Measurements from ENCODE around the gene DYSF.
"Not testable (repeated sequence)": the region's sequence is repeated elsewhere in the genome, so short reads cannot be mapped to it uniquely, and the experiment has no call there.

The DYSF gene

DNA sequence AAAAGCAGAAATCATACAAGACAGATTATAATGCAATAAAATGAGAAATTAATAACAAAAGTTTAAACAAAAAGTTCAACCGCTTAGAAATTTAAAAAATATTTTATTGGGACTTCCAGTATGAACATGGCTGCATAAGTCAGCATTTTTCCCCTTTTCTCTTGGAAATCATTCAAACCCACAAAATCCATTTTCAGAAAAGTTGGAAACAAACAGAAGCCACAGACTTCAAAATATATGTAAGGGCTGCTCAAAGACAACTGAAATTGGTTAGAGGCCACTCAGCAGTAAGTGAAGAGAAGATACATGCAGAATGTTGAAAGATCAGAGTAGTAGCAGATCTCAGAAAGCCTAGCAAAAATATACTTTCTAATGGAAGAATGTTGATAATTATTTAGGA is 194.0 kb downstream of the DYSF start:
- DNase-seq (ENCODE audit: low spot score) = no peak

DNA sequence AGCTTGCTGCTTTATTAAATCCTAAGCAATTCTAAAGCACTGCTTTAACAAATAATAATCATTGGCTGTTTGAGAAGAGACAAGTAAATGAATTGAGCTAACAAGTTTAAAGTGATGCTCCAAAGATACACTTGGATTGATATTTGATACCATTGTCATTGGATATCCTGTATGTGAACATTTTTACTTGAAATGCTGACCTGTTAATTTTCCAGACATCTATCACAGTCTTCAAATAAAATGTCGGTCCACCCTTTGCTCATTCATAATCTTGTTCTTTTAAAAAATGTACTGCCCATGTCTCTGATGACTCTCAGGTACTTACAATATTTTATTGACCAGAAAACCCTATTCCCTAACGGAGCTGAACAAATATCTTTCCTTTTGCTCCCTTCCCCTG is 202.1 kb downstream of the DYSF start:
- DNase-seq (ENCODE audit: low spot score) = no peak

DNA sequence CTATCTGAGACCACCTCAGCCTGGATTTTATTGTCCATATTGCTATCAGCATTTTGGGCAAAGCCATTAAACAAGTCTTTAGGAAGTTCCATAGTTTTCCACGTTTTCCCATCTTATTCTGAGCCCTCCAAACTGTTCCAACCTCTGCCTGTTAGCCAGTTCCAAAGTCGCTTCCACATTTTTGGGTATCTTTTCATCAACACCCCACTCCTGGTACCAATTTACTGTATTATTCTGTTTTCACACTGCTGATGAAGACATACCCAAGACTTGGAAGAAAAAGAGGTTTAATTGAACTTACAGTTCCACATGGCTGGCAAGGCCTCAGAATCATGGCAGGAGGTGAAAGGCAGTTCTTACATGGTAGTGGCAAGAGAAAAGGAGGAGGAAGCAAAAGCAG is 204.9 kb downstream of the DYSF start:
- DNase-seq (ENCODE audit: low spot score) = not testable (repeated sequence)

DNA sequence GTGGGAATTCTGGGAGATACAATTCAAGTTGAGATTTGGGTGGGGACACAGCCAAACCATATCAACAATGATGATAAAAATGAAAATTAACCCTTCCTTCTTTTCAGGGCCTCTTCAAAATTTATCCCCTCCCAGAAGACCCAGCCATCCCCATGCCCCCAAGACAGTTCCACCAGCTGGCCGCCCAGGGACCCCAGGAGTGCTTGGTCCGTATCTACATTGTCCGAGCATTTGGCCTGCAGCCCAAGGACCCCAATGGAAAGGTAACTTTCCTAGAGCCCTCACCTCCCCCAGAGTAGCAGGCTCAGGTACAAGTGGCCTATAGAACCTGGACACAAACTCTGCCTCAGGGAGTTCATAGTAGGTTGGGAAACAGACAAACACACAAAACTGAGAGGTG is 205.4 kb downstream of the DYSF start:
- DNase-seq (ENCODE audit: low spot score) = no peak

DNA sequence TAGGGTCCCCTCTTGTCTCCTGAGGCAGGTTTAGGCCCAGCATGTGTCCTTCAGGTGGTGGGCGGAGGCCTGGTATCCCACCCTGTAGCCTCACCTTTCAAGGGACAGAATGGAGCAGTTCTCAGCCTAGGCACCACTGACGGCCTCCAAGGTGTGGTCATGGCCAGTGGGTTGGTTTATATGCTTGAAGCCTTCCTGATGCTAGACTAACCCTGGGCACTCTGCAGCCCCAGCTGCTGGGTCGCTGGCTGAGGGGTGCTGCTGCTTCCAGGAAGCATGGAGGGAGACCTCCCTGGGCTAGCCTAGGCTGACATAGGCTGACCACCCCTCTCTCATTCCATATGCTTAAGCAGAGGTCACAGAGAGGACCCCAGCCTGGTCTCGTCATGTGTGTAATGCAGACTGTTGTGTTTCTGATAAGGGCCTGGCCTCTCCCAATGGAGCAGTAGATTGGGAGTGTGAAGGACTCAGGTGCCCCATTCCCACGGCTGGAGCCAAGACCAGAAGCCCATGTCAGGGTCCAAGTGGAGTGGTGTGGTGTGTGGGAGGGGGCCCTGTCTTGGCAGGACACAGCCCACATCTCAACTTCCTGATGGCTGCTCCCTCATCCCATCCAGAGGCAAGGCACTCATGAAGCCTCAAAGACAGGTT is 206.6 kb downstream of the DYSF start:
- no peak for DNase-seq (ENCODE audit: low spot score)

DNA sequence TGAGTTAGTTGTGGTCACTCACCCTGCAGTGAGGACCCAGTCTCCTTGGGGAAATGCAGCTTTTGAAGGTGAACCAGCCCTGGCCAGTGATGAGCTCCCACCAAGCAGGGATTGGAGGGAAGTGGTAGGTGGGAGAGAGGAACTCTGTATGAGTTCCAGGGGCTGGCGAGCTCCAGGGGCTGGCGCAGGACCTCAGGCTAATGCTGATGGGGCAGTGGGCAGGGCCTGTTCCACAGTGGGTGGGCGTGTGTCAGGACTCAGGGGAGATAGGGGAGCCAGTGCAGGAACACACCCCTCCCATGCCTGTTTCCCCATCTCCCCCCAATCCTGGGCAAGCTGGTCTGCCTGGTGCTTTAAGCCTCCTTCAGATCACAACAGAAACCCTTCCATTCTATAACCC is 208.4 kb downstream of the DYSF start:
- DNase-seq (ENCODE audit: low spot score) = peak; percentile 4

DNA sequence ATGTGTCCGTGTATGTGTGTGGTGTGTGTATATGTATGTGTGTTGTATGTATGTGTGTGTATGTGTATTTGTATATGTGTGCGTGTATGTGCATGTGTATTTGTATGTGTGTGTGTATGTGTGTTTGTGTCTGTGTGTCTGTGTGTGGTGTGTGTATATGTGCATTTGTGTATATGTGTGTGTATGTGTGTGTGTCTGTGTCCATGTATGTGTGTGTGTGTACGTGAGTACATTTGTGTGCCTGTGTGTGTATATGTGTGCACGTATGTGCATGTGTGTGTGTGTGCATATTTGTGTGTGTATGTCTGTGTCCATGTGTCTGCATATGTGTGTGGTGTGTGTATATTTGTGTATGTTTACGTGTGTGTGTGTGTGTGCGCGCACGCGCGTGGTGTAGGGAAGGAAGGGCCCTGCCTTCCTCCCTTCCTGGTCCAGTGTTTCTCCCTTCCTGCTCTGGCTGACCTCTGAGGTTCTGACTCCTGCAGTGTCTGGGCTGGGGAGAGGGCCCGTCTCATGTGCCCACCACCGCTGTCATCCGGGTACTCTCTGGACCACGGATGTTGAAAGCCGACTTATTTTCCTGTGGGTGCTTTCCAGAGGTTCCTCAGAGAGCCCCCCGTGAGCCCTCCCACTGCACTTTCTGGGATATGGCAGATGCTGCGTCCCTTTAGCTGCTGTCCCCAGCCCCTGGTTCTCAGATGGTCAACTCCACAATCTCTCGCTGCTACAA is 209.5 kb downstream of the DYSF start:
- DNase-seq (ENCODE audit: low spot score) = no peak

DNA sequence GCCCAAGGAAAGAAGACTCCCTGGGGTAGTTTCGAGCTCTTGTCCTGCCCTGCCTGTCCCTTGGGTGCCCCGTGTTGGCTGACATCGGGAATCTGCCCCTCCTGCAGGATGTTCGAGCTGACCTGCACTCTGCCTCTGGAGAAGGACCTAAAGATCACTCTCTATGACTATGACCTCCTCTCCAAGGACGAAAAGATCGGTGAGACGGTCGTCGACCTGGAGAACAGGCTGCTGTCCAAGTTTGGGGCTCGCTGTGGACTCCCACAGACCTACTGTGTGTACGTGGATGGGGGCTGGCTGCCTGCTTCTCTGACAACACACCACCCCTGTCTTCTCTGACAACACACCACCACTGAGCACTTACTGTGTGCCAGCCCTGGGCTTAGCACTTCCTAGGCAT is 210.8 kb downstream of the DYSF start:
- DNase-seq (ENCODE audit: low spot score) = no peak

DNA sequence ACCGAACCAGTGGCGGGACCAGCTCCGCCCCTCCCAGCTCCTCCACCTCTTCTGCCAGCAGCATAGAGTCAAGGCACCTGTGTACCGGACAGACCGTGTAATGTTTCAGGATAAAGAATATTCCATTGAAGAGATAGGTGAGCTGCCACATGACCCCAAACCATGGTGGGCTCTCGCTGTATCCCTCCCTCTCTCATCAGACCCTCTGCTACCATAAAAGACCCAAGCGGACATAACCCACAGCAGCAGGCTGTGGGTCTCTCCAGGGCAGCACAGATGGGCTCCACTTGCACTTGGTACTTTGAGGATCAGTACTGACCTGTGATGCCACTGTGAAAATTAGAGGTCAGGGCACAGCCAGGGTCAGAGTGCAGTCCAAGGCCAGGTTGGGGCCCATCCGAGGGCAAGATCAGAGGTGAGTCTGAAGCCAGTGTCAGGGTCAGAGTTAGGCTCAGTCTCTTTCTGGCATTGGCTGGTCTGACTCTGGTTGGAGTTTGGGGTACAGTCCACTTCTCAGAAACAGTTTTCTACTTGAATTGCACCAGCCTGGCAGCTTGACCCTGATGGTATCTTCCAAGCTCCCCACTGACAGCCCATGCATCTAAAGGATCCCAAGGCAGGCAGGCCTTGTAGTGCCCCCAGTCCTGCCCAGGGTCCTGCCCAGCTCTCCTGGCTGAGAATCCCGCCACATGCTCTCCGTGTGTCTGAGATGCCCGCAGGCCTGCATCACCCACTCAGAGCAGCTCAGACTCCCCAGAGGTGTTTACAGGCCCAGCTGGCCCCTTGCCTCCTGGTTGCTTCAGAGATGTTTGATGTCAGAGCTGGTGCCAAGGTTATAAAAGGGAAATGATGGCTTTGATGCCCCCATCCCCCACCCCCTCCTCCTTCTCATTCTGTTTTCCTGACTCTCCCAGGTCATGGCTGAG is 212.1 kb downstream of the DYSF start:
- DNase-seq (ENCODE audit: low spot score) = peak; percentile 6

DNA sequence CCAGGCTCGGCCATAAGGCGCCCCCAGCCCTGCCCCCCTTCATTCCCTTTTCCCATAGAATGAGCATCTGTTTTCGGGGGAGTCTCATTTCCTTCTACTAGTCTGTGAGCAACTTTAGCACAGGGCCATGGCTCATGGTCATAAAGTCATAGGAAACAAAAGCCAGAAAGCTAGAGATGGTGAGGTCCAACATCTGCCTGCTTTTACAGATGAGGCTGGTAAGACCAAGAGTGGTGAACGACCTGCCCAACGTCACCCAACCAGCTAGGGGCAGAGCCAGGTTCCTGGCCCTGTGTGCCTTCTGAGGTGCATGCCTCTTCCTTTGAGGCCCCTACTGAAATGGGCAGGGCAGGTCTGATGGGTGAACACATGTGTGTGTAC is 212.7 kb downstream of the DYSF start:
- no peak for DNase-seq (ENCODE audit: low spot score)

DNA sequence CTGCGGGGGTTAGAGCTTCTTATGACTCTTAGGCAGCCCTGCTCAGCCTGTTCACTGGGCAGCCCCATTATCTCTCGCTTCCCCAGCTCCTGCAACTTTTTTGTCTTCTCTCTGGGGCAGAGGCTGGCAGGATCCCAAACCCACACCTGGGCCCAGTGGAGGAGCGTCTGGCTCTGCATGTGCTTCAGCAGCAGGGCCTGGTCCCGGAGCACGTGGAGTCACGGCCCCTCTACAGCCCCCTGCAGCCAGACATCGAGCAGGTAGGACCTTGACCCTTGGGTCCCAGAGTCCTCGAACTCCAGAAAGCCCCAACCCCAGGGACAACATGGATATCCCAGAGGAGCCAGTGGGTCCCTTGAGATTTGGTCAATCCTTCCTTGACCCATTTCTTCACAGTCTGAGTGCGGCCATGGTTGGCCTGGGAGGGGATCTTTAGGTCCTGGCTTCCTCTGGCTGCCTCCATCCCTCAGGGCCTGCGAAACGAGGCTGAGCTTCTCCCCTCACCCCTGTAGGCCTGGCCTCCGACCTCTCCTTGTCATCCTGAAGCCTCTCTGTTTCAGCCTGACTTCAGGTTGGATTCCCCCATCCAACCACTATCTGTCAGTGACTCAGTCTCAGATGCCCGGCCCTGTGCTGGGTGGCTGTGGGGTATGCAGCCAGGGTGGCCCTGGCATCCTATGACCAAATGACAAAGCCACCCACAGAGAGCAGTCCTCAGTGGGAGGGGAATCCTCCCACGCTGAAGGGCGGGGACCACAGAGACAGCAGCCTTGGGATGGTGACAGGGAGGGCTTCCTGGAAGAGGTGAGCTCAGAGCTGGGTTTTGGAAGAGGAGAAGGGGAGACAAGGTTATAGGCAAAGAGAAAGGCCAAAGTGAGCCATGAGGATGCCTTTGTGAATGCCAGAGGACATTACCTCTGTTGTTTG is 214.2 kb downstream of the DYSF start:
- DNase-seq (ENCODE audit: low spot score) = peak; percentile 9

DNA sequence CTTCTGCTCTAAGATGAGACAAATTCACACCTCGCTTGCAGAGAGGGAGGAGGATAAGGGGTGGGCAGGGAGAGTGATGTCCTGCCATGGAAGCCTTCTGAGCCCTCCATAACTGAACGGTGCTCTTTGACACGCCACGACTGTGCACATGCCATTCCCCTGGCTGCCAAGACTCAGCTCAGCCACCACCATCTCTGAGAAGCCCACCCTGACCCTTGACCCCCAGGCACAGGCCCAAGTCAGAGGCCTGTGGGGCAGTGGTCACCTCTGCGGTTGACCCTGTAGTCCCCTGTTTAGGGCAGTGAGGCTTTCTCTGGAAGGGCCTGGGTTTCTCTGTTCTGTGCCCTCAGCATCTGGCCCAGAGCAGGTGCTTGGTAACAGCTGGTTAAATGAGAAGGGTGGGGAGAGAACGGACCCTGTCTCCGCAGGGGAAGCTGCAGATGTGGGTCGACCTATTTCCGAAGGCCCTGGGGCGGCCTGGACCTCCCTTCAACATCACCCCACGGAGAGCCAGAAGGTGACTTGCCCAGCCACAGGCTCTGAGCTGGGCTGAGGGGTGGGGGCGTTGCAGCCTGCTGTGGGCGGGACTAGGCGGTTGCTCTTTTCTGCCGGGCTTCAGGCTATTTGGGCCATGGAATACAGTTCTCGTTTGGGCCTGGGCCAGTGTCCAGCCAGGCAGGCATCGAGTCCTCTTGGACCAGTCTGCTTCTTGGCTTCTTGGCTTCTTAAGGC is 215.1 kb downstream of the DYSF start:
- peak; percentile 7 for DNase-seq (ENCODE audit: low spot score)

DNA sequence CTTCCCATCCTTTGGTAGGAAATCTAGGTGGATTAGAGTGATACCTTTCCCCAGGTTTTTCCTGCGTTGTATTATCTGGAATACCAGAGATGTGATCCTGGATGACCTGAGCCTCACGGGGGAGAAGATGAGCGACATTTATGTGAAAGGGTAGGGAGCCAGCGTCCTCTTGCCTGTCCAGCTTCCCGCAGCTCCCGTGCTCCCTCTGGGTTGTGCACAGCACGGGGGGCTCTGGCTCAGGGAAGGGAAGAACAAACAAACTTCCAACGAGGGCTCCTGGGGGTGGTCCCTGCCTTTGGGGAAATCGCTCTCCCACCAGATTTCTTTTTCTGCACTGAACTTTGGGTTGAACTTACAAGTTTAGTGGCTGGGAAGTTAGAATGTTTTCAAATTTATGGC is 215.7 kb downstream of the DYSF start:
- DNase-seq (ENCODE audit: low spot score) = peak; percentile 6

DNA sequence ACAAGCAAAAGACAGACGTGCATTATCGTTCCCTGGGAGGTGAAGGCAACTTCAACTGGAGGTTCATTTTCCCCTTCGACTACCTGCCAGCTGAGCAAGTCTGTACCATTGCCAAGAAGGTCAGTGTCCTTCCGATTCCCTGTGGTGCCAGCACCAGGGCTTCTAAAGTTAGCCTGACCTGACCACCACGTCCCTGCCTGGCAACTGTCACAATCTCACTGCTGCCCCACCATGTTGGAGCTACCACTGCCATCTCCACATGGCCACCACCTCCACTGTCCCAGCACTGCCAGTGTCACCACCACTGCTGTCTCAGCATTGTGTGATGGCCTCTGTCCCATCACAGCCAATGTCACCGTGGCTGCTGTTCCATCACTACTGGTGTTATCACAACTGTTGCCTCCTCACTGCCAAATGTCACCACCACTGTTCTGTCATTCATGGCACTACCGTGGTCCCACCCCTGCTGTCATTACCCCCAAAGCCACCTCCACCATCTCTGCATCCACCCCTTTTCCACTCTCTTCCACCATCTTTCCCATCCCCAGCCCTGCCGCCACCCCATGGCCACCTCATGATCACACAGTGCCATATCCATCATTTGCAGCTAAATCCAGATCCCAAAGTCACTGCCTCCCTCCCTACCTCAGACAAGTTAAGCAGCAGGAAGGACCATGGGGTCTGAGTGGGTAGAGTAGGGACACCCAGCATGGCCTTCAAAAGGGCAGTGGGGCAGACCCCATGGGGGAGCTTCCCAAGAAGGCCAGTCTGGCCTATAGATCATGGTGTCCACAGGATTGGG is 216.5 kb downstream of the DYSF start:
- DNase-seq (ENCODE audit: low spot score) = peak; percentile 5

DNA sequence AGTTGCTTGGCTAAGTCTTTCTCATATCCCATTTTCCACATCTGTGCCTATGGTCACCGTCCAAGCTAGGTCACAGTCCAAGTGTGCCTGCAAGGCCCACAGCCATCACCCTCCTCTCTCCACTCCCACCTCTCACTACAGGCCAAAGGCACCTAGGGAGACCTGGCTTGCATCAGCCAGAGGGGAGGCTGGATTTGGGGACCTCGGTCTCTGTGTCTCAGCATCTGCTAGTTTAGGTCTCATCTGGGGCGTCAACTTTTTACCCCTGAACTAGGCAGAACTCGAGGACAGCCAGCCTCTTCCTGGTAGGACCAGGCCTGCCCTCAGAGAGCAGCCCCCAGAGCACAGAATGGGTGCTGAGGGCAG is 217.1 kb downstream of the DYSF start:
- DNase-seq (ENCODE audit: low spot score) = peak; percentile 3

DNA sequence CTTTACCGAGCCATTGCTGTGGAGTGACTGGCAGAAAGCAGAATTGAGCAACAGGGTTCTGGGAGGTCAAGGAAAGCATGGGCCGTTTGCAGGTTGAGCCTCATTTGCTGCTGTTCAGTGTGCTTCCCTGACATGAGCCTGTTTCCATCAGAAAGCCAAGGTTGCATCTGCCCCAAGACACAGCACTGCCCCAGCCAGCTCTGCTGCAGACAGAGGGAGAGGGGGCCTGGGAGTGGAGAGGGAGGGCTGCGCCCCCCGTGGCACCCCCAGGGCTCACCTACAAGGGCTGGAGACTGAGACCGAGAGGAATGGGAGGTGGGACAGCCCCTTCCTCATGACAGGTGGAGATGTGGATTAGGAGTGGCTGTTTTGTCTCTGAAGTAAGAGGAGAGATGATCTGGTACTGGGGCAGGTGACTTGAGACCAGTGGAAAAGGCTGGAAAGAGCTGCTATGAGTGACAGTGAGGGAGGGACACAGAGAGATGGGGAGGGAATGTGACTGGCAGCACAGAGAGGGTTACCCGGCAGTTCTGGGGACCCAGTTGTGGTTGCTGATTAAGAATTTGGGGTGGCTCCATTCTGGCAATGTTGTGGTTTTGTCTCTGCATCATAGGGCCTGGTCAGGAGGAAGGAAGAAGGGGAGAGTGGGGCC is 218.0 kb downstream of the DYSF start:
- peak; percentile 7 for DNase-seq (ENCODE audit: low spot score)

DNA sequence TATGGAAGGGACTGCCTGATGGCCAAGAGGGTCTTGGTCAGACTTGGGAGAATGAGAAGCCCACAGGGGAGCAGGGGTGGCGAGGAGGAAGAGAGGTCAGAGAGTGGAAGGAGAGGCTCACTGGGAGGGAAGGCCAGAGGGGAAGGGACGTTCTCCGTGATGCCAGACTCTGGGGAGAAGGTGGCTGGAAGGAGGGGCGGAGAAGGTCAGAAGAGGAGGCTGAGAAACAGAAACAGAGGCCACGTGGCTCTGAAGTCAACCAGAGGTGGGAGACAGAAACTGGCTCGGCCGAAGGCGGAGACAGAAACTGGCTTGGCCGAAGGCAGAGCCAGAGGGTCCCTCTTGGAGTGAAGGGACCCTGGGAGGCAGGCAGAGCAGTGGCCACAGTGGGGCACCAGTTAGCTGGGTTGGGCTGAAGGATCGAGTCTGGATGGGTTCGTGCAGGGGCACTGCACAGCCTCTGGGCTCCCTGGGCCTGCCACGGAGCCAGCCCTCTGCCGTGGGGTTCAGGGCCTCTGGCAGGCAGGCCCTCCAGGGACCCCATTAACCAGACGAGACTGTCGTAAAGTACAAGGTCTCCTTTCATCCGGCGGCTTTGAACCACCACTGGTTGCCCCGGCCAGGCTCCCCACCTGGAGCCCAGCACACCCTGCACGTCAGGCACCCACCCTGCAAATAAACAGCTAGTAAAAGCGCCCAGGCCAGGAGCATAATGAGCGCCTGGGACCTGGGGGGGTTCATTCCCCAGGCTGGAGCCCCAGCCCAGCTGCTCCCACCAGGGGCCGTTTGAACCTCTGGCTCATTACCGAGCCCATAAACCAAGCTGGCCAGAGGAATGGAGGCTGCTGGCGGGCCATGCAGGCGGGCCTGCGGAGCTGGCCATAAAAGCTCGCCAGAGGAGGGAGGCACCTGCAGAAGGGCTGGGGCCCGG is 218.8 kb downstream of the DYSF start:
- peak; percentile 14 for DNase-seq (ENCODE audit: low spot score)
